Stimulated activated effector memory CD8-positive, alpha-beta T cell treated with anti-CD3 and anti-CD28 coated beads, Interleukin-12 subunit alpha, Interleukin-12 subunit beta, amount 100 ng/mL, for 72 hours (primary cell): Measurements from ENCODE around the gene FGD3.
"Not testable (repeated sequence)": the region's sequence is repeated elsewhere in the genome, so short reads cannot be mapped to it uniquely, and the experiment has no call there.

ENCODE experiments used
- ATAC-seq: fragments of 150-1000 bp; cut with Tn5 transposase; 2 replicates; pipeline ENCODE4 v1.10.0; 2021
- DNase-seq, 2 donors: peaks; one replicate each; pipeline ENCODE4 v3.0.0; 2021 to 2022; ENCODE audit warnings: low spot score in 2 of 2
- H3K27ac Mint-ChIP-seq: one replicate; pipeline ENCODE4 v1.8.0; 2022; ENCODE audit warnings: mild to moderate bottlenecking, mixed read lengths
- H3K36me3 Mint-ChIP-seq: one replicate; pipeline ENCODE4 v1.8.0; 2022; ENCODE audit warnings: mild to moderate bottlenecking, mixed read lengths
- H3K4me1 Mint-ChIP-seq: one replicate; pipeline ENCODE4 v1.8.0; 2022; ENCODE audit warnings: mixed read lengths
- H3K4me3 Mint-ChIP-seq: one replicate; pipeline ENCODE4 v1.8.0; 2022; ENCODE audit warnings: mild to moderate bottlenecking, mixed read lengths
- H3K9me3 Mint-ChIP-seq: one replicate; pipeline ENCODE4 v1.8.0; 2022; ENCODE audit warnings: mixed read lengths

Gene FGD3

GRCh38 chr9:92979283-92980056 is 32.1 kb downstream of the FGD3 start:
- peak; percentile 51 for ATAC-seq
- peak overlapping the region; percentile 29 for H3K27ac Mint-ChIP-seq
- peaks cover 89% of the 10 kb centered on the region for H3K36me3 Mint-ChIP-seq
- peak overlapping the region; percentile 52 for H3K4me3 Mint-ChIP-seq
- H3K9me3 Mint-ChIP-seq, result peaks cover 9% of the 10 kb centered on the region
- DNase-seq, result no peak
- H3K4me1 Mint-ChIP-seq, result peaks cover 64% of the 10 kb centered on the region

- ATAC-seq (no peak), DNase-seq (no peak)
- H3K27ac Mint-ChIP-seq, result peak overlapping the region; percentile 29
- H3K36me3 Mint-ChIP-seq, result peaks cover 92% of the 10 kb centered on the region
- peaks cover 63% of the 10 kb centered on the region for H3K4me1 Mint-ChIP-seq
- H3K4me3 Mint-ChIP-seq, result peak overlapping the region; percentile 52
- peaks cover 9% of the 10 kb centered on the region for H3K9me3 Mint-ChIP-seq
These were observed 32.9 kb downstream of the FGD3 start for GRCh38 chr9:92980085-92980745.

DNA sequence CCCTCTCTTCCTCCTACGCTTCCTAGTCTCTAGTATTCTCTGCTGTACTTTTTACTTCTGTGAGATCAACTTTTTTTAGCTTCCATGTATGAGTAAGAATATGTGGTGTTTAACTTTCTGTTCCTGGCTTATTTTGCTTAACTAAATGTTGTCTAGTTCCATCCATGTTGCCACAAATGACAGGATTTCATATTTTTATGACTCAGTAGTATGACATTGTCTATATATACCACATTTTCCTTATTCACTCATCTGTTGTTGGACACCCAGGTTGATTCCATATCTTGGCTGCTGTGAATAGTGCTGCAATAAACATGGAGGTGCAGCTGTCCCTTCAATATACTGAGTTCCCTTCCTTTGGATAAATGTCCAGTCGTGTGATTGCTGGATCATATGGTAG is 34.8 kb downstream of the FGD3 start:
- H3K27ac Mint-ChIP-seq, result no peak overlapping the region
- DNase-seq, result no peak
- H3K4me1 Mint-ChIP-seq, result peaks cover 62% of the 10 kb centered on the region
- peak; percentile 71 for ATAC-seq
- peaks cover 90% of the 10 kb centered on the region for H3K36me3 Mint-ChIP-seq
- no peak overlapping the region for H3K4me3 Mint-ChIP-seq
- peaks cover 9% of the 10 kb centered on the region for H3K9me3 Mint-ChIP-seq

- Mint-ChIP-seq H3K36me3 (peaks cover 83% of the 10 kb centered on the region), H3K27ac (no peak overlapping the region), H3K4me3 (no peak overlapping the region), H3K9me3 (peaks cover 9% of the 10 kb centered on the region), H3K4me1 (peaks cover 67% of the 10 kb centered on the region)
- DNase-seq (no peak), ATAC-seq (no peak)
These were observed 36.8 kb downstream of the FGD3 start for GRCh38 chr9:92983984-92984589.

GRCh38 chr9:92984976-92985375 is 37.7 kb downstream of the FGD3 start:
- Mint-ChIP-seq H3K27ac (peak overlapping the region; percentile 29), H3K9me3 (peaks cover 9% of the 10 kb centered on the region), H3K4me3 (no peak overlapping the region), H3K4me1 (peaks cover 67% of the 10 kb centered on the region), H3K36me3 (peaks cover 84% of the 10 kb centered on the region)
- ATAC-seq, result no peak
- no peak for DNase-seq

- peaks cover 7% of the 10 kb centered on the region for H3K9me3 Mint-ChIP-seq
- H3K4me3 Mint-ChIP-seq, result no peak overlapping the region
- H3K36me3 Mint-ChIP-seq, result peaks cover 83% of the 10 kb centered on the region
- ATAC-seq (no peak), DNase-seq (no peak)
- peaks cover 68% of the 10 kb centered on the region for H3K4me1 Mint-ChIP-seq
- peak overlapping the region; percentile 66 for H3K27ac Mint-ChIP-seq
These were observed 39.1 kb downstream of the FGD3 start for GRCh38 chr9:92986176-92987119.

DNA sequence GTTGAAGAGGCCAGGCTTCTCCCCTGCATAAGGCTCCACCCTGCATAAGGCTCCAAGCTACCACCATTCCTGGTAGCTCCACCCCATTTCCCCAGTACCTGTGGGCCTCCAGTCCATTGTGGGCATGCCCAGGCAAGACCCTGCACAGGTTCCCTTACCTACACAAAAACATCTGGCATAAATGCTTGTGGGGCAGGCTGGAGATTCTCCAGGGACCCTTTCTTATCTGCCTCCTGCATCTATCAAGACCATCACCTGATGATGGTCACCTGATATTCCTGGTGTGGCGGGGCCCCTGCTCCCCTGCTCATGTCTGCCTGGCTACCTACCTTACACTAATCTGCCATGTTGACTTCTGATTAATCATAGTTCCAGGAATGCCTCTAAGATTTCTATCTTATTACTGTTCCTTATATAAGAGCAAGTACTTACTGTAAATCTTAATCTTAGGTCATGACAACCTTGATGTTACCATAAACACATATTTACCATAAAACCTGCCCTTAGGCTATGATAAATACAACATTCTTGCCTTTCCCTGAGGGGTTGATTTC is 41.0 kb downstream of the FGD3 start:
- DNase-seq (no peak), ATAC-seq (peak; percentile 80)
- Mint-ChIP-seq H3K4me3 (no peak overlapping the region), H3K36me3 (peaks cover 65% of the 10 kb centered on the region), H3K27ac (peak overlapping the region; percentile 66), H3K9me3 (peaks cover 3% of the 10 kb centered on the region), H3K4me1 (peaks cover 78% of the 10 kb centered on the region)

DNA sequence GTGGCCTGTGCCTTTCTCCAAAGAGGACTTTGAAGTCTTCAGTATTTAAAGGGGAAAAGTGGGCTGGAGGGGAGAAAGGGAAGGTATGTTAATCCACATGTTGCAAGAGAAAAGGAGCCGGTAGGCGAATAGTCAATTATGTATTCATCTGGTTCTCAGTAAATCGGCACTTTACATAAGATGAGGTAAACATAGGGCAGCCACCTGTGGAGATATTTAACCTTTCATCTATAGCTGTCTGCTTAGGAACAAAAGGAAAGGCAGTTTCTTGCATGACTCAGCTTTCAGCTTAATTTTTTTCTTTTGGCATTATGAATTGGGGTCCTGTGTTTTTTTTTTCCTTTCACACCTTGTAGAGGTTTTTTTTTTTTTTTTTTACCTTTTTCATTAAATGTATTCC is 42.2 kb downstream of the FGD3 start:
- no peak for ATAC-seq
- no peaks in the 10 kb centered on the region for H3K9me3 Mint-ChIP-seq
- DNase-seq, result no peak
- peaks cover 52% of the 10 kb centered on the region for H3K36me3 Mint-ChIP-seq
- H3K4me1 Mint-ChIP-seq, result peaks cover 81% of the 10 kb centered on the region
- no peak overlapping the region for H3K4me3 Mint-ChIP-seq
- peak overlapping the region; percentile 66 for H3K27ac Mint-ChIP-seq

DNA sequence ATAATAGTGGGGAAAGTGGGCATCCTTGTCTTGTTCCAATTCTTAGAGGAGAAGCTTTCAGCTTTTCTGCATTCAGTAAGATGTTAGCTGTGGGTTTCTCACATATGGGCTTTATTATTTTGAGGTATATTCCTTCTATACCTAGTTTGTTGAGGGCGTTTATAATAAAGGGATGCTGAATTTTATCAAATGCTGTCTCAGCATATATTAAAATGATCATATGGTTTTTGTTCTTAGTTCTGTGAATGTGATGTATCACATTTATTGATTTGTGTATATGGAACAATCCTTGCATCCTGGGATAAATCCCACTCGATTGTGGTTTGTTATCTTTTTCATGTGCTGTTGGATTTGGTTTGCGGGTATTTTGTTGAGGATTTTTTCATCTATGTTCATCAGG is 43.1 kb downstream of the FGD3 start:
- no peaks in the 10 kb centered on the region for H3K9me3 Mint-ChIP-seq
- DNase-seq, result no peak
- peaks cover 46% of the 10 kb centered on the region for H3K36me3 Mint-ChIP-seq
- no peak for ATAC-seq
- no peak overlapping the region for H3K4me3 Mint-ChIP-seq
- H3K27ac Mint-ChIP-seq, result peak overlapping the region; percentile 66
- peaks cover 83% of the 10 kb centered on the region for H3K4me1 Mint-ChIP-seq

- Mint-ChIP-seq H3K4me1 (peaks cover 86% of the 10 kb centered on the region), H3K9me3 (peaks cover 5% of the 10 kb centered on the region), H3K4me3 (no peak overlapping the region), H3K27ac (peak overlapping the region; percentile 50), H3K36me3 (peaks cover 26% of the 10 kb centered on the region)
- no peak for DNase-seq
- no peak for ATAC-seq
These were observed 45.2 kb downstream of the FGD3 start for GRCh38 chr9:92992549-92992948.

DNA sequence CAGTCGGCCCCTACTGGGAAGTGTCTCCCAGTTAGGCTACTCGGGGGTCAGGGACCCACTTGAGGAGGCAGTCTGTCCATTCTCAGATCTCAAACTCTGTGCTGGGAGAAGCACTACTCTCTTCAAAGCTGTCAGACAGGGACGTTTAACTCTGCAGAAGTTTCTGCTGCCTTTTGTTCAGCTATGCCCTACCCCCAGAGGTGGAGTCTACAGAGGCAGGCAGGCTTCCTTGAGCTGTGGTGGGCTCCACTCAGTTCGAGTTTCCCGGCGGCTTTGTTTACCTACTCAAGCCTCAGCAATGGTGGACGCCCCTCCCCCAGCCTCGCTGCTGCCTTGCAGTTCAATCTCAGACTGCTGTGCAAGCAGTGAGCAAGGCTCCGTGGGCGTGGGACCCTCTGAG is 51.5 kb downstream of the FGD3 start:
- H3K9me3 Mint-ChIP-seq, ATAC-seq, H3K4me3 Mint-ChIP-seq, DNase-seq: not testable (repeated sequence)
- peak overlapping the region; percentile 3 for H3K27ac Mint-ChIP-seq
- H3K4me1 Mint-ChIP-seq, result peaks cover 68% of the 10 kb centered on the region
- H3K36me3 Mint-ChIP-seq, result peaks cover 41% of the 10 kb centered on the region

GRCh38 chr9:93001031-93001430 is 53.7 kb downstream of the FGD3 start:
- peaks cover 9% of the 10 kb centered on the region for H3K9me3 Mint-ChIP-seq
- DNase-seq (no peak), ATAC-seq (no peak)
- peaks cover 61% of the 10 kb centered on the region for H3K4me1 Mint-ChIP-seq
- peak overlapping the region; percentile 90 for H3K27ac Mint-ChIP-seq
- peak overlapping the region; percentile 16 for H3K4me3 Mint-ChIP-seq
- peaks cover 62% of the 10 kb centered on the region for H3K36me3 Mint-ChIP-seq

GRCh38 chr9:93002700-93003099 is 55.4 kb downstream of the FGD3 start:
- peaks cover 79% of the 10 kb centered on the region for H3K36me3 Mint-ChIP-seq
- no peak overlapping the region for H3K4me3 Mint-ChIP-seq
- peaks cover 45% of the 10 kb centered on the region for H3K4me1 Mint-ChIP-seq
- peak overlapping the region; percentile 90 for H3K27ac Mint-ChIP-seq
- ATAC-seq, result no peak
- no peak for DNase-seq
- H3K9me3 Mint-ChIP-seq, result peaks cover 4% of the 10 kb centered on the region

- ATAC-seq (peak; percentile 86), DNase-seq (peak; percentile 52 to 77)
- Mint-ChIP-seq H3K4me3 (no peak overlapping the region), H3K4me1 (peaks cover 38% of the 10 kb centered on the region), H3K36me3 (peaks cover 90% of the 10 kb centered on the region), H3K9me3 (peaks cover 4% of the 10 kb centered on the region), H3K27ac (peak overlapping the region; percentile 90)
These were observed 56.5 kb downstream of the FGD3 start for GRCh38 chr9:93003552-93004407.
